KOPT-K1 (cell line): ENCODE data around the gene THBS2.

Experiments
- H3K27ac ChIP-seq: fragments of 200-600 bp; sonication (generic); 2 replicates; pipeline ENCODE4 v1.5.1; 2016; ENCODE audit warnings: antibody characterized with exemption, mild to moderate bottlenecking, low read depth, low read length; ENCODE audit not compliant: poor library complexity, severe bottlenecking
- H3K36me3 ChIP-seq: fragments of 200-600 bp; sonication (generic); 2 replicates; pipeline ENCODE4 v1.5.1; 2017; ENCODE audit warnings: antibody characterized with exemption, mild to moderate bottlenecking, low read length, moderate library complexity; ENCODE audit not compliant: insufficient read depth
- H3K9me3 ChIP-seq: fragments of 200-600 bp; sonication (generic); 2 replicates; pipeline ENCODE4 v1.5.1; 2017; ENCODE audit warnings: antibody characterized with exemption, low read length, mild to moderate bottlenecking; ENCODE audit not compliant: insufficient read depth, poor library complexity, severe bottlenecking

THBS2 gene

GRCh38 chr6:169233181-169233580, 20.5 kb downstream of the THBS2 start:
- no peaks in the 10 kb centered on the region for H3K36me3 ChIP-seq
- H3K9me3 ChIP-seq = peaks cover 21% of the 10 kb centered on the region
- H3K27ac ChIP-seq = no peak overlapping the region

- H3K27ac ChIP-seq = no peak overlapping the region
- H3K36me3 ChIP-seq = no peaks in the 10 kb centered on the region
- peaks cover 21% of the 10 kb centered on the region for H3K9me3 ChIP-seq
These were observed 21.1 kb downstream of the THBS2 start for GRCh38 chr6:169232507-169232931.

- Histone ChIP-seq H3K27ac (no peak overlapping the region), H3K36me3 (no peaks in the 10 kb centered on the region), H3K9me3 (peaks cover 21% of the 10 kb centered on the region)
These were observed 21.7 kb downstream of the THBS2 start for GRCh38 chr6:169231790-169232506.

- Histone ChIP-seq H3K36me3 (no peaks in the 10 kb centered on the region), H3K9me3 (peaks cover 18% of the 10 kb centered on the region), H3K27ac (no peak overlapping the region)
These were observed 22.5 kb downstream of the THBS2 start for GRCh38 chr6:169230946-169231789.

GRCh38 chr6:169230322-169230665, 23.4 kb downstream of the THBS2 start:
- H3K27ac ChIP-seq = no peak overlapping the region
- H3K36me3 ChIP-seq = no peaks in the 10 kb centered on the region
- peaks cover 16% of the 10 kb centered on the region for H3K9me3 ChIP-seq

GRCh38 chr6:169229615-169230321, 23.9 kb downstream of the THBS2 start:
- H3K9me3 ChIP-seq = peaks cover 16% of the 10 kb centered on the region
- H3K36me3 ChIP-seq = no peaks in the 10 kb centered on the region
- H3K27ac ChIP-seq = no peak overlapping the region

GRCh38 chr6:169227116-169227515, 26.5 kb downstream of the THBS2 start:
- no peak overlapping the region for H3K27ac ChIP-seq
- no peaks in the 10 kb centered on the region for H3K36me3 ChIP-seq
- peaks cover 4% of the 10 kb centered on the region for H3K9me3 ChIP-seq

- Histone ChIP-seq H3K36me3 (no peaks in the 10 kb centered on the region), H3K27ac (no peak overlapping the region), H3K9me3 (peaks cover 6% of the 10 kb centered on the region)
These were observed 27.8 kb downstream of the THBS2 start for GRCh38 chr6:169225887-169226286.

GRCh38 chr6:169225131-169225576, 28.5 kb downstream of the THBS2 start:
- Histone ChIP-seq H3K27ac (no peak overlapping the region), H3K36me3 (no peaks in the 10 kb centered on the region), H3K9me3 (peaks cover 6% of the 10 kb centered on the region)

- H3K36me3 ChIP-seq = no peaks in the 10 kb centered on the region
- no peak overlapping the region for H3K27ac ChIP-seq
- H3K9me3 ChIP-seq = peaks cover 6% of the 10 kb centered on the region
These were observed 28.9 kb downstream of the THBS2 start for GRCh38 chr6:169224716-169225115.

GRCh38 chr6:169224185-169224695, 29.4 kb downstream of the THBS2 start:
- peaks cover 6% of the 10 kb centered on the region for H3K9me3 ChIP-seq
- no peak overlapping the region for H3K27ac ChIP-seq
- no peaks in the 10 kb centered on the region for H3K36me3 ChIP-seq

GRCh38 chr6:169223006-169223405, 30.6 kb downstream of the THBS2 start:
- Histone ChIP-seq H3K36me3 (no peaks in the 10 kb centered on the region), H3K9me3 (peaks cover 6% of the 10 kb centered on the region), H3K27ac (no peak overlapping the region)

- H3K9me3 ChIP-seq = peaks cover 6% of the 10 kb centered on the region
- H3K36me3 ChIP-seq = no peaks in the 10 kb centered on the region
- H3K27ac ChIP-seq = no peak overlapping the region
These were observed 31.5 kb downstream of the THBS2 start for GRCh38 chr6:169222126-169222525.

GRCh38 chr6:169221264-169221663, 32.4 kb downstream of the THBS2 start:
- Histone ChIP-seq H3K36me3 (no peaks in the 10 kb centered on the region), H3K27ac (no peak overlapping the region), H3K9me3 (peaks cover 6% of the 10 kb centered on the region)
